ENCODE data around the gene IFNA8. TPM values are rescaled to one million over a fixed set of nuclear protein-coding genes. Genes with fewer than 3 reads are reported as not detected.

The IFNA8 gene
- total and polyA plus RNA-seq, 2 of the 8 experiments (the other 6 are each of a cell fraction or from before 2014, with no cell fraction given): not detected

DNA sequence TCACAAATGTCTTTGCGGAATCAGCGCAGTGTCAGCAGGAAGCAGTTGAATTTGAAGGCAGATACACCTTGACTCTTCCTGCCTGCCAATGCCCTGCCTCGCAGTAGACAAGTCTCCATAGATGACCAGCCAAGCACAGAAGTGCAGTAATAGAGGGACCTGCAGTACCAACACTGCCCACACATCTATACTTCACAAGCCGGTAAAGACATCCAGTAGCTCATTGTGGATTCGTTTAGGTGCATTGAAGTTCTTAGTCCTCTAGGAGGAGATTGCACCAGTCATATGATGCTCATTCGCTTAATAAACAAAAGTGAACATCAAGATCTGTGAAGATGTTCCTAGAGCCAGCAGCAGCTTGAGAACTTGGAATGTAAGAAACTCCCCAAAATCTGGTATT, 16.6 kb upstream of the IFNA8 start:
- Histone ChIP-seq H3K79me1 (ENCODE audit: low read depth, low read length) (no peaks in the 10 kb centered on the region), H3K79me2 (ENCODE audit: control insufficient read depth in 1 of 2, insufficient read depth in 2 of 2, low read length in 2 of 2) (no peaks in the 10 kb centered on the region), H2BK20ac (ENCODE audit: low read length) (no peak overlapping the region), H4K20me1 (replicated peaks in 1 of 2; ENCODE audit: control insufficient read depth in 1 of 2, insufficient read depth in 2 of 2, low read length in 2 of 2) (no peaks in the 10 kb centered on the region), H3K14ac (ENCODE audit: insufficient read length) (no peak overlapping the region), H3K4me2 (ENCODE audit: insufficient read depth in 1 of 2, low read depth in 2 of 2, low read length in 2 of 2) (no peak overlapping the region), H3K56ac (replicated peaks; ENCODE audit: insufficient read length, low read depth, low read length) (no peak overlapping the region), H2AFZ (ENCODE audit: low read length) (peak overlapping the region; percentile 48; the same call in 1 of the 2 replicates), H3K18ac (ENCODE audit: extremely low read depth, low read length) (no peak overlapping the region), H2AK5ac (ENCODE audit: low read depth, low read length) (no peak overlapping the region), H3K4me3 (ENCODE audit: extremely low read depth in 1 of 4, insufficient read depth in 2 of 4, low read depth in 3 of 4, low read length in 4 of 4) (no peak overlapping the region), H3K9ac (replicated peaks in 1 of 4; ENCODE audit: extremely low read depth in 1 of 4, low read depth in 3 of 4, low read length in 3 of 4) (no peak overlapping the region), H3K4me1 (replicated peaks in 1 of 4; ENCODE audit: control insufficient read depth in 3 of 4, insufficient read depth in 4 of 4, low read length in 3 of 4) (no peaks in the 10 kb centered on the region), H2BK15ac (ENCODE audit: low read length) (no peak overlapping the region), H3K23ac (ENCODE audit: insufficient read length) (no peak overlapping the region), H4K91ac (replicated peaks; ENCODE audit: insufficient read length, low read length) (no peak overlapping the region), H3K4ac (replicated peaks; ENCODE audit: insufficient read length, low read depth, low read length) (no peak overlapping the region), H3K27me3 (replicated peaks in 1 of 4; ENCODE audit: control insufficient read depth in 3 of 4, extremely low read depth in 1 of 4, insufficient read depth in 3 of 4, low read length in 3 of 4) (peaks cover 0 to 8% (median 4%) of the 10 kb centered on the region in 4 experiments; a peak in 3 of 7 replicates), H2BK5ac (ENCODE audit: low read depth, low read length) (no peak overlapping the region), H3K23me2 (ENCODE audit: low read depth, low read length) (no peaks in the 10 kb centered on the region; the same call in 1 of the 2 replicates), H3K36me3 (ENCODE audit: control insufficient read depth in 2 of 4, insufficient read depth in 4 of 4, low read length in 3 of 4) (no peaks in the 10 kb centered on the region), H3K27ac (ENCODE audit: low read depth, low read length) (no peak overlapping the region), H2BK120ac (replicated peaks; ENCODE audit: low read depth, low read length) (no peak overlapping the region), H2BK12ac (ENCODE audit: low read depth, low read length) (no peak overlapping the region), H4K8ac (ENCODE audit: extremely low read depth, insufficient read depth, low read length) (no peak overlapping the region), H4K5ac (ENCODE audit: insufficient read length, low read depth, low read length) (no peak overlapping the region), H3K9me3 (ENCODE audit: insufficient read depth in 2 of 2, low read depth in 1 of 2, low read length in 1 of 2) (no peaks in the 10 kb centered on the region)
- DNase-seq (ENCODE audit: low read depth in 1 of 2, low spot score in 2 of 2) (no peak), FAIRE-seq (no peak)
- ChIA-PET POLR2A (ENCODE audit: partially characterized antibody) (no interaction called here), CTCF (ENCODE audit: partially characterized antibody) (interaction anchor here (0.5 to 6.8 kb wide), 37 partner anchors 8 to 396 kb away, joined by 3 to 79 read pairs (median 4); partner anchors contain the start of genes IFNA6, IFNA8 and KLHL9)
- 91% methylated on average over 6 of the region's 6 CpGs; no CpG with 5 or more reads in 1 of the 2 experiments for WGBS, 2 experiments (ENCODE audit: extremely low coverage in 1 of 2, insufficient coverage in 1 of 2, insufficient read length in 1 of 2, insufficient replicate concordance in 2 of 2, low coverage in 1 of 2, low lambda C conversion rate in 2 of 2, missing lambda C conversion rate in 1 of 2)
- no peak for TF ChIP-seq KDM4A (IDR thresholded peaks at IDR 0.05; ENCODE audit: low read depth, low read length, severe bottlenecking)
- TF ChIP-seq BRCA1 (IDR thresholded peaks at IDR 0.05; ENCODE audit: low read depth, low read length): no peak
- no peak for TF ChIP-seq SRF (IDR thresholded peaks at IDR 0.05; ENCODE audit: low read depth, low read length)
- TF ChIP-seq KDM5A (IDR thresholded peaks at IDR 0.05; ENCODE audit: low read length): no peak
- no peak for TF ChIP-seq JUN (IDR thresholded peaks at IDR 0.05; ENCODE audit: low read depth, low read length)
- TF ChIP-seq SUZ12 (IDR thresholded peaks at IDR 0.05; ENCODE audit: low read length): no peak
- TF ChIP-seq SP1 (IDR thresholded peaks at IDR 0.05; ENCODE audit: low read depth, low read length): no peak
- no peak for TF ChIP-seq HDAC2 (IDR thresholded peaks at IDR 0.05; ENCODE audit: borderline replicate concordance in 1 of 2, low read depth in 2 of 2, low read length in 2 of 2)
- TF ChIP-seq, protein P1, sequence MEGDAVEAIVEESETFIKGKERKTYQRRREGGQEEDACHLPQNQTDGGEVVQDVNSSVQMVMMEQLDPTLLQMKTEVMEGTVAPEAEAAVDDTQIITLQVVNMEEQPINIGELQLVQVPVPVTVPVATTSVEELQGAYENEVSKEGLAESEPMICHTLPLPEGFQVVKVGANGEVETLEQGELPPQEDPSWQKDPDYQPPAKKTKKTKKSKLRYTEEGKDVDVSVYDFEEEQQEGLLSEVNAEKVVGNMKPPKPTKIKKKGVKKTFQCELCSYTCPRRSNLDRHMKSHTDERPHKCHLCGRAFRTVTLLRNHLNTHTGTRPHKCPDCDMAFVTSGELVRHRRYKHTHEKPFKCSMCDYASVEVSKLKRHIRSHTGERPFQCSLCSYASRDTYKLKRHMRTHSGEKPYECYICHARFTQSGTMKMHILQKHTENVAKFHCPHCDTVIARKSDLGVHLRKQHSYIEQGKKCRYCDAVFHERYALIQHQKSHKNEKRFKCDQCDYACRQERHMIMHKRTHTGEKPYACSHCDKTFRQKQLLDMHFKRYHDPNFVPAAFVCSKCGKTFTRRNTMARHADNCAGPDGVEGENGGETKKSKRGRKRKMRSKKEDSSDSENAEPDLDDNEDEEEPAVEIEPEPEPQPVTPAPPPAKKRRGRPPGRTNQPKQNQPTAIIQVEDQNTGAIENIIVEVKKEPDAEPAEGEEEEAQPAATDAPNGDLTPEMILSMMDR (IDR thresholded peaks at IDR 0.05; ENCODE audit: control extremely low read depth in 1 of 3, insufficient read depth in 1 of 3, low read depth in 1 of 3, low read length in 3 of 3): peak in 2 of 3 experiments; percentile 55 to 74; a peak in 3 of 4 replicates

All from H1 (cell line).